ENCODE measurements around the gene SLC36A2. TPM values are rescaled to one million over a fixed set of nuclear protein-coding genes. Genes with fewer than 3 reads are reported as not detected.

Gene SLC36A2
- not detected in 2 replicates for total RNA-seq

DNA sequence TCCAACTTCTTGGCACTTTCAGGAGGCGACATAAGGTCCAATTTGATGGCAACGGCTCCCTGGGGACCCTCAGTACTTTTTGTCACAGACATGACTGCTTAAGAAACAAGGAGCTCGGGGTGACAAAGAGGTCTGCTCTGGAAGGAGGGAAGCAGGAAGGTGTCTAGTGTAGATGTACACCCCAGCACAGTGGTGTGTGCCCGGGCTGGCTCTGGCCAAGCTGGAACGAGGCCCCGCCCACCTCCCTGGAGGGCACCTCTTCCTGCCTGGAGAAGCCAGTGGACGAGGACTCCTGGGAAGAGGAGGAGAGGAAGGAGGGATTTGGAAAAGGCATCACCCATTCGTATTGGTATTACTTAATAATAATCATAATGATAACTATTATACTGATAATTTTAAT lies at the start of gene SLC36A2:
Gene SLC36A2 (minus strand): TSS at position 191 of the 400 bp plus-strand sequence. CDS start 99 bp downstream, at position 92.

DNA sequence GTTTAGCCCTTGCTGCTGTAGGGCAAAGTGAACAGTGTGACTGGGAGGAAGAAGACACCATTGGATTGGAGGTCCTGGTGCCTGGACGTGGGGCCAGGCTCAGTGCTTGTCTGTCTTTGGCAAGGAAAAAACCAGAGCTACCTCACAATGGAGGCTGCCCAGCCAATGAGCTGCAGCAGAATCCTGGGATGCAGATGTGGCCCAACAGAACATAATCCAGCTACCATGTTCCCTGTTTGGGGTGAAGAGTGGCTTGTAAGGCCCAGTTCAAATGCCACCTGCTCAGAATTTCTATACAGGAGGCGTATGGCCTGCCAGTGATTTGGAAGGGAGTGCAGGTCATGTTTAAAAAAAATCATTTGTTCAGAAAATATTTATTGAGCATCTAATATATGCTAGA lies 43.7 kb downstream of the SLC36A2 start, which contains the start of gene SLC36A3:
Gene SLC36A3 (minus strand): TSS at position 101 of the 400 bp plus-strand sequence. CDS start 412 bp downstream, outside the sequence.

Other genes with a start within 250 kb of the SLC36A2 start
- gene ANXA6, start 189.8 kb downstream of the SLC36A2 start, total RNA-seq: 12.3 and 13.9 TPM in 2 replicates
- gene CCDC69, start 123.5 kb downstream of the SLC36A2 start, total RNA-seq: 2.8 and 3.1 TPM in 2 replicates
- gene GM2A, start 94.4 kb downstream of the SLC36A2 start, total RNA-seq: 125 and 156 TPM in 2 replicates
- gene SLC36A3, start 43.8 kb downstream of the SLC36A2 start, total RNA-seq: not detected in 2 replicates
- gene SLC36A1, start 100.0 kb upstream of the SLC36A2 start, total RNA-seq: 5.6 and 7.5 TPM in 2 replicates
- gene FAT2, start 243.8 kb upstream of the SLC36A2 start, total RNA-seq: 121 and 180 TPM in 2 replicates

Measured in airway epithelial cell (primary cell).